SK-N-SH (cell line): ENCODE data around the gene TMEM60. TPM values are rescaled to one million over a fixed set of nuclear protein-coding genes. Genes with fewer than 3 reads are reported as not detected.

Experiments
- CTCF ChIA-PET: fragments of 300-600, 350-600 bp; formaldehyde crosslinking; extraction: SDS; loops from one replicate; lab custom pipeline; 2021; lab: Yijun Ruan, JAX
- POLR2A ChIA-PET: fragments of 350-600 bp; sonication (Branson Sonifier 250); formaldehyde crosslinking; extraction: SDS; loops from one replicate; lab custom pipeline; 2020; ENCODE audit warnings: antibody characterized with exemption, inconsistent platforms; lab: Yijun Ruan, JAX
- DNase-seq: peaks from one replicate; pipeline ENCODE4 v3.0.0; 2012
- H2AFZ ChIP-seq: fragments of 200-600 bp; sonication (generic); 2 replicates; pipeline ENCODE4 v1.8.1; 2016; ENCODE audit warnings: antibody characterized with exemption, mild to moderate bottlenecking, low read depth
- H3F3A ChIP-seq: fragments of 200-600 bp; sonication (generic); replicated peaks from 2 replicates; pipeline ENCODE3; 2016; ENCODE audit warnings: antibody characterized with exemption, mild to moderate bottlenecking; ENCODE audit not compliant: insufficient read depth
- H3K27ac ChIP-seq, 2 experiments: fragments of 200-500 bp in 1 of 2; fragments of 200-600 bp in 1 of 2; sonication (Bioruptor generic) in 1 of 2; sonication (generic), shearing (Covaris generic) in 1 of 2; 2 replicates each; pipeline versions ENCODE4 v1.5.1 to v1.6.1; 2014 to 2016; ENCODE audit warnings: low read depth in 2 of 2, inconsistent platforms in 1 of 2, low read length in 1 of 2, mild to moderate bottlenecking in 1 of 2, mixed read lengths in 1 of 2
- H3K27me3 ChIP-seq: fragments of 200-600 bp; sonication (generic), shearing (Covaris generic); 2 replicates; pipeline ENCODE4 v1.6.1; 2016; ENCODE audit warnings: mixed run types; ENCODE audit not compliant: insufficient read depth
- H3K36me3 ChIP-seq, 2 experiments: fragments of 200-500 bp in 1 of 2; fragments of 200-600 bp in 1 of 2; sonication (Bioruptor generic) in 1 of 2; sonication (generic) in 1 of 2; replicated peaks in 1 of 2; 2 replicates each; pipeline versions ENCODE3 to v1.5.1; 2014 to 2016; ENCODE audit warnings: low read length in 1 of 2, mild to moderate bottlenecking in 1 of 2; ENCODE audit not compliant: insufficient read depth in 2 of 2, control insufficient read depth in 1 of 2
- H3K4me1 ChIP-seq, 2 experiments: fragments of 200-500 bp in 1 of 2; fragments of 200-600 bp in 1 of 2; sonication (Bioruptor generic) in 1 of 2; sonication (generic), shearing (Covaris generic) in 1 of 2; 2 replicates each; pipeline versions ENCODE4 v1.5.1 to v1.6.1; 2014 to 2016; ENCODE audit warnings: low read depth in 1 of 2, low read length in 1 of 2, mixed run types in 1 of 2; ENCODE audit not compliant: insufficient read depth in 2 of 2, control insufficient read depth in 1 of 2
- H3K4me2 ChIP-seq: fragments of 200-600 bp; sonication (generic), shearing (Covaris generic); 2 replicates; pipeline ENCODE4 v1.6.1; 2017; ENCODE audit warnings: mixed run types
- H3K4me3 ChIP-seq, 2 experiments: fragments of 200-500 bp in 1 of 2; fragments of 200-600 bp in 1 of 2; sonication (Bioruptor generic) in 1 of 2; sonication (generic), shearing (Covaris generic) in 1 of 2; 2 replicates each; pipeline versions ENCODE4 v1.5.1 to v1.8.1; 2014 to 2016; ENCODE audit warnings: low read depth in 2 of 2, inconsistent platforms in 1 of 2, low read length in 1 of 2, mild to moderate bottlenecking in 1 of 2, mixed read lengths in 1 of 2, moderate library complexity in 1 of 2
- H3K79me2 ChIP-seq: fragments of 200-600 bp; sonication (generic); 2 replicates; pipeline ENCODE4 v1.8.1; 2017; ENCODE audit warnings: mild to moderate bottlenecking; ENCODE audit not compliant: insufficient read depth
- H3K9ac ChIP-seq: fragments of 200-600 bp; sonication (generic); 2 replicates; pipeline ENCODE4 v1.6.1; 2017; ENCODE audit warnings: mixed run types
- H3K9me2 ChIP-seq: fragments of 200-600 bp; sonication (generic); 2 replicates; pipeline ENCODE4 v1.6.1; 2017; ENCODE audit warnings: mixed run types
- H3K9me3 ChIP-seq: fragments of 200-600 bp; sonication (generic); 2 replicates; pipeline ENCODE4 v1.6.1; 2017; ENCODE audit warnings: mixed run types, mild to moderate bottlenecking, moderate library complexity
- H4K20me1 ChIP-seq: fragments of 200-600 bp; sonication (generic); 2 replicates; pipeline ENCODE4 v1.6.1; 2017; ENCODE audit warnings: mild to moderate bottlenecking, mixed run types; ENCODE audit not compliant: insufficient read depth
- CHD2 ChIP-seq: fragments of 150-350 bp; IDR thresholded peaks from 2 replicates; pipeline ENCODE4 v1.6.1; 2018; ENCODE audit warnings: low read length; ENCODE audit not compliant: partially characterized antibody
- CTCF ChIP-seq: fragments of 200-600 bp; sonication (generic); IDR thresholded peaks from 2 replicates; pipeline ENCODE4 v1.6.1; 2017; ENCODE audit warnings: antibody characterized with exemption, mild to moderate bottlenecking, moderate library complexity
- ELF1 ChIP-seq: IDR thresholded peaks from 2 replicates; pipeline ENCODE4 v1.4.0; 2012
- EP300 ChIP-seq, 2 experiments: IDR thresholded peaks; 2 replicates each; pipeline versions ENCODE4 v1.4.0 to v1.6.1; 2012; ENCODE audit warnings: borderline replicate concordance in 1 of 2, low read depth in 1 of 2, low read length in 1 of 2
- EZH2phosphoT487 ChIP-seq: fragments of 200-600 bp; sonication (generic); IDR thresholded peaks from 2 replicates; pipeline ENCODE4 v1.6.1; 2017; ENCODE audit warnings: low read depth, mixed run types, mild to moderate bottlenecking, antibody characterized with exemption, moderate library complexity, borderline replicate concordance
- FOSL2 ChIP-seq: IDR thresholded peaks from 2 replicates; pipeline ENCODE4 v1.4.0; 2012; ENCODE audit warnings: low read depth, mild to moderate bottlenecking, moderate library complexity, borderline replicate concordance
- FOXJ3 ChIP-seq: sonication (generic); formaldehyde crosslinking; IDR thresholded peaks from 2 replicates; pipeline ENCODE4 v1.5.1; 2020; ENCODE audit warnings: mild to moderate bottlenecking, missing genetic modification reagents
- FOXM1 ChIP-seq: IDR thresholded peaks from 2 replicates; pipeline ENCODE4 v1.4.0; 2012; ENCODE audit warnings: low read depth, mild to moderate bottlenecking
- IRF3 ChIP-seq: fragments of 150-350 bp; IDR thresholded peaks from 2 replicates; pipeline ENCODE4 v1.6.1; 2016; ENCODE audit warnings: mild to moderate bottlenecking, low read depth, low read length
- MAX ChIP-seq: IDR thresholded peaks from 2 replicates; pipeline ENCODE4 v1.4.0; 2012; ENCODE audit warnings: low read depth
- MXI1 ChIP-seq: IDR thresholded peaks from 2 replicates; pipeline ENCODE4 v1.6.1; 2012; ENCODE audit warnings: mild to moderate bottlenecking, low read depth, low read length, improper control_type of control experiment
- NFIC ChIP-seq: IDR thresholded peaks from 2 replicates; pipeline ENCODE4 v1.4.0; 2012; ENCODE audit warnings: borderline replicate concordance
- NRF1 ChIP-seq: IDR thresholded peaks from 2 replicates; pipeline ENCODE4 v1.6.1; 2012; ENCODE audit warnings: low read depth, mild to moderate bottlenecking, low read length
- PBX3 ChIP-seq: IDR thresholded peaks from 2 replicates; pipeline ENCODE4; 2012
- RAD21 ChIP-seq: IDR thresholded peaks from 2 replicates; pipeline ENCODE4 v1.6.1; 2012; ENCODE audit warnings: mild to moderate bottlenecking, low read length
- RCOR1 ChIP-seq: fragments of 150-350 bp; IDR thresholded peaks from 2 replicates; pipeline ENCODE4 v1.6.1; 2017; ENCODE audit warnings: antibody characterized with exemption, low read length
- RXRA ChIP-seq: IDR thresholded peaks from 2 replicates; pipeline ENCODE4 v1.4.0; 2012; ENCODE audit warnings: low read depth, mild to moderate bottlenecking, borderline replicate concordance
- SIN3A ChIP-seq: IDR thresholded peaks from 2 replicates; pipeline ENCODE4 v1.6.1; 2012; ENCODE audit warnings: low read depth, mild to moderate bottlenecking, low read length, moderate library complexity, borderline replicate concordance
- SMC3 ChIP-seq: IDR thresholded peaks from 2 replicates; pipeline ENCODE4 v1.6.1; 2012; ENCODE audit warnings: low read depth, low read length, improper control_type of control experiment
- TCF12 ChIP-seq: IDR thresholded peaks from 2 replicates; pipeline ENCODE4 v1.4.0; 2012
- TEAD4 ChIP-seq: IDR thresholded peaks from 2 replicates; pipeline ENCODE4 v1.4.0; 2012; ENCODE audit warnings: mild to moderate bottlenecking, borderline replicate concordance; ENCODE audit not compliant: insufficient read depth
- USF1 ChIP-seq: IDR thresholded peaks from 2 replicates; pipeline ENCODE4 v1.4.0; 2012; ENCODE audit warnings: low read depth, borderline replicate concordance
- USF2 ChIP-seq: fragments of 150-350 bp; IDR thresholded peaks from 2 replicates; pipeline ENCODE4 v1.6.1; 2017; ENCODE audit warnings: antibody characterized with exemption, low read length, low read depth, borderline replicate concordance
- YY1 ChIP-seq: IDR thresholded peaks from 2 replicates; pipeline ENCODE4 v1.4.0; 2012; ENCODE audit warnings: low read depth, mild to moderate bottlenecking
- ZBTB33 ChIP-seq: IDR thresholded peaks from 2 replicates; pipeline ENCODE4 v1.4.0; 2012; ENCODE audit warnings: low read depth, borderline replicate concordance
- WGBS: methylation state at CpG from one replicate; pipeline ENCODE4 v1.1.6; 2017; ENCODE audit warnings: low lambda C conversion rate; 5-methylcytosine and 5-hydroxymethylcytosine counted together
- polyA plus RNA-seq, 3 experiments: library from polyadenylated mRNA; depleted of rRNA; stranded (reverse); fragments of >200 nt; gene quantifications; 2 replicates each; pipeline ENCODE4 v1.2.3, GENCODE V29; 2012

The TMEM60 gene
- polyA plus RNA-seq, 1 of the 3 experiments (the other 2 are of a cell fraction) = 24.8 TPM

GRCh38 chr7:77797734-77798393 is 370 bp downstream of the TMEM60 start:
- DNase-seq = peak; percentile 30
- H3K4me1 ChIP-seq = peaks cover 6 to 18% of the 10 kb centered on the region in 2 experiments; a peak in 3 of 4 replicates
- H3K36me3 ChIP-seq = peaks cover 12 to 20% of the 10 kb centered on the region in 2 experiments
- CTCF ChIA-PET = interaction anchor here (0.6 to 3.0 kb wide), 14 partner anchors 16 to 219 kb away, joined by 3 to 9 read pairs (median 3); no protein-coding TSS in a partner anchor
- POLR2A ChIA-PET = interaction anchor here (1.0 to 1.4 kb wide), 3 partner anchors 15 to 101 kb away, joined by 3 to 7 read pairs (median 3); partner anchors contain the start of gene RSBN1L
- H3K4me3 ChIP-seq = peak overlapping the region; percentile 87 to 93
- H3F3A ChIP-seq = peaks cover 6% of the 10 kb centered on the region
- H2AFZ ChIP-seq = peak overlapping the region; percentile 87
- H3K27me3 ChIP-seq = no peaks in the 10 kb centered on the region
- no peaks in the 10 kb centered on the region for H3K9me3 ChIP-seq
- under 1% methylated on average over 24 of the region's 35 CpGs for WGBS
- H3K79me2 ChIP-seq = peaks cover 93% of the 10 kb centered on the region
- H3K9ac ChIP-seq = peak overlapping the region; percentile 83
- H3K27ac ChIP-seq = peak overlapping the region; percentile 84 to 94
- H3K9me2 ChIP-seq = no peaks in the 10 kb centered on the region
- peak overlapping the region; percentile 89 for H3K4me2 ChIP-seq
- H4K20me1 ChIP-seq = 0 out of 2 replicates have a peak, but pooled peaks cover 4% of the 10 kb centered on the region
- no peak for TF ChIP-seq SMC3
- TF ChIP-seq MXI1 = peak; percentile 90
- TF ChIP-seq SIN3A = no peak
- TF ChIP-seq RCOR1 = no peak
- TF ChIP-seq RXRA = no peak
- no peak for TF ChIP-seq TEAD4
- no peak for TF ChIP-seq ZBTB33
- no peak for TF ChIP-seq IRF3
- TF ChIP-seq TCF12 = no peak
- TF ChIP-seq USF2 = 0 out of 2 replicates have a peak, but pooled peaks have one; percentile 25
- TF ChIP-seq CTCF = no peak
- TF ChIP-seq EZH2phosphoT487 = no peak
- TF ChIP-seq CHD2 = no peak
- TF ChIP-seq MAX = peak; percentile 48
- no peak for TF ChIP-seq RAD21
- no peak for TF ChIP-seq ELF1
- no peak for TF ChIP-seq NFIC
- no peak for TF ChIP-seq PBX3
- TF ChIP-seq YY1 = peak; percentile 37; the same call in 1 of the 2 replicates
- TF ChIP-seq NRF1 = no peak
- TF ChIP-seq FOXM1 = no peak
- no peak for TF ChIP-seq FOSL2
- no peak; a peak in 1 of 4 replicates for TF ChIP-seq EP300 (IDR thresholded peaks at IDR 0.05; ENCODE audit: borderline replicate concordance in 1 of 2, low read depth in 1 of 2, low read length in 1 of 2)
- no peak for TF ChIP-seq FOXJ3 (CRISPR knock-in tag)
- TF ChIP-seq USF1 = peak; percentile 84
